ENCODE data around the gene SFT2D3. TPM values are rescaled to one million over a fixed set of nuclear protein-coding genes. Genes with fewer than 3 reads are reported as not detected.

Gene SFT2D3
- total and polyA plus RNA-seq, 9 of the 15 experiments (the other 6 are each of a cell fraction or from before 2014, with no cell fraction given): 7.5 to 9.9 (median 8.9) TPM; not detected in 2

GRCh38 chr2:127701193-127701650, at the start of gene SFT2D3 (continued):
- TF ChIP-seq ZBTB7A (IDR thresholded peaks at IDR 0.05; ENCODE audit: borderline replicate concordance, control insufficient read depth, low read depth, low read length): peak; percentile 51; the same call in 1 of the 2 replicates
- TF ChIP-seq PPARD (CRISPR knock-in tag; IDR thresholded peaks at IDR 0.05): no peak
- no peak for TF ChIP-seq CTCF (IDR thresholded peaks at IDR 0.05 in 2 of 3, conservative IDR thresholded peaks at IDR 0.05 in 1 of 3; ENCODE audit: insufficient read depth in 2 of 3, low read depth in 1 of 3, low read length in 3 of 3)
- TF ChIP-seq CBFA2T3 (IDR thresholded peaks at IDR 0.05): no peak
- no peak for TF ChIP-seq TEAD4 (IDR thresholded peaks at IDR 0.05; ENCODE audit: low read length)
- no peak for TF ChIP-seq TEAD4 (CRISPR knock-in tag; IDR thresholded peaks at IDR 0.05; ENCODE audit: borderline replicate concordance)
- TF ChIP-seq ZNF75A (CRISPR knock-in tag; IDR thresholded peaks at IDR 0.05): no peak
- TF ChIP-seq ZC3H8 (IDR thresholded peaks at IDR 0.05): no peak
- peak; percentile 73; the same call in 1 of the 2 replicates for TF ChIP-seq HNRNPL (IDR thresholded peaks at IDR 0.05; ENCODE audit: low read depth, low read length)
- no peak for TF ChIP-seq CEBPZ (IDR thresholded peaks at IDR 0.05; ENCODE audit: borderline replicate concordance, low read depth, low read length)
- no peak for TF ChIP-seq ZNF512 (tag; IDR thresholded peaks at IDR 0.05)
- TF ChIP-seq TEAD2 (tag; IDR thresholded peaks at IDR 0.05): no peak
- TF ChIP-seq PTBP1 (IDR thresholded peaks at IDR 0.05; ENCODE audit: low read depth, low read length): 0 out of 2 replicates have a peak, but pooled peaks have one; percentile 13
- TF ChIP-seq SMARCA5 (IDR thresholded peaks at IDR 0.05): no peak
- no peak for TF ChIP-seq ARID1B (IDR thresholded peaks at IDR 0.05)
- peak; percentile 90 for TF ChIP-seq ZFX (CRISPR knock-in tag; IDR thresholded peaks at IDR 0.05)
- TF ChIP-seq ZBTB34 (CRISPR knock-in tag; IDR thresholded peaks at IDR 0.05): no peak
- no peak for TF ChIP-seq ARID3A (IDR thresholded peaks at IDR 0.05; ENCODE audit: borderline replicate concordance, low read depth, low read length)
- TF ChIP-seq NBN (IDR thresholded peaks at IDR 0.05; ENCODE audit: low read depth): no peak
- TF ChIP-seq ZNF347 (CRISPR knock-in tag; IDR thresholded peaks at IDR 0.05; ENCODE audit: low read depth): no peak

Measured in K562 (cell line).